Cerebellar cortex (tissue), 1 donor: ENCODE results near the gene LBH.

Experiments used
- DNase-seq: peaks from one replicate; pipeline ENCODE4 v3.0.0-alpha.2; 2015; ENCODE audit warnings: low spot score

Gene LBH

GRCh38 chr2:30235859-30236535 is 4.7 kb downstream of the LBH start:
- DNase-seq = no peak

DNA sequence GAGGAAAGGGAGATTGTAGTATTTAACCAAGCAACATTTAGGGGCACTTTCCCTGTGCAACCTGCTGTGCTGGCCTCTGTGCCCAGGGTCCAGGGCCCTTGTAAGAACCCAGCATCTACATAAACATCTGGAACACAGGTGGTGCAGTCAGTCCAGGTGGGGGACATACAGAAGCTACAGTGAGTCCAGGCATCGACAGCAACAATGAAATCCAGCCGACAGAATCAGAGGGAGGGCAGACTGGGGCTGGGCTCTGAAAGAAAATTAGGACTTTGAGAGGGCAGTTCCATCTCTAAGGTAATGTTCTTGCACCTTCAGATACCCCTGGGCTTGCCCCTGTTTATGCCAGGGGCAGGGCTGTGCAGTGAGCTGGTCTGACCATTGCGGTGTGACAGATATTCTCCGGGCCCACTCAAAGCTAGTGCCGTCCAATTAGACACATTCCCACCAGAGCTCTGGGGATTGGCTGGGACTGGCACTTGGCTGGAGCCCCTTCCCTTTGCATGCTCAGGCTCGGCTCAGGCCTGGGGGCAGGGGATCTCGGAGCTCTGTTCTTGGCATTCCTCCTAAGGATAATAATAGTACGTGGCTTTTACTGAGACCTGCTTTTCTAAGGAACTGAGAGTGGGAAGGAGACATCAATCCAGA is 5.4 kb downstream of the LBH start:
- DNase-seq = no peak

- no peak for DNase-seq
Measured at GRCh38 chr2:30237239-30237965, 6.1 kb downstream of the LBH start.

DNA sequence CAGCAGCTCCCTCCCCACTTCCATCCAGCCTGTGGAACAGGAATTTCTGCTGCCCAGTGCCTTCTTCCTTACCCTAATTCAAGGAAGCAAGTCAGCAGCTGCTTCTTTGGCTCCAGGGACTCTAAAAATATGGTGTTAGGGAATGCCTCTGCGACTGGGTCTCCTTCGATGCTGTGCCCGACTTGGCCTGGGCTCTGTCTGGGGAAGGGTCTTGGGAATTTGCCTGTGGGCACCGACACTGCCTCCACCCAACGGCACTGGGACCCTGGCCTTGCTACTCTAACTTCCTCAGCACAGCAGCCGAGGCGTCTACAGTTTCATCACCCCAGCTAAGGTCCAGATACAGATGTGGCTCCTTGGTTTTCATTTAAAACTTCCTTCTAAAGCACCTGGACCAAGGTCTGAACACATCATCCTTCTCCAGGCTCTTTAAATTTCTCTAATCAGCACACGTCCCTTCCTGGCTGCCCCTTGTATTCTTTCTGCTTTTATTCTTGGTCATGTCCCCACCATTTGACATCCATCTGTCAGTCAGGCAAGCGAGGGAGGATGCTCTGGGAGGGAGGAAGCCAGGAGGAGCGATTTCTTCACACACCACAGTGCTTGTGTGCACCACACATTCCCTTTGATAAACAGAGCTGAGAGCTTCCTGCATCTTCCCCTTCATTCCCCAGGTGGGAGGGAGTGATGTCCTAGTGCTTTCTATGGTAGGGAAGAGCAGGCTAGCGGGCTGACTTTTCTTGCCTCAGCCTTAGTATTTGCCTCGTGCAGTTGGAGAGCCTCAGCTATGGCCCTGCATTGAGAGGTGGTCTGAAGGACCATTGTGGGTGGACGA is 6.8 kb downstream of the LBH start:
- no peak for DNase-seq

- peak; percentile 25 for DNase-seq
Measured at GRCh38 chr2:30239308-30239985, 8.1 kb downstream of the LBH start.

- no peak for DNase-seq
Measured at GRCh38 chr2:30239986-30240752, 8.8 kb downstream of the LBH start.

DNA sequence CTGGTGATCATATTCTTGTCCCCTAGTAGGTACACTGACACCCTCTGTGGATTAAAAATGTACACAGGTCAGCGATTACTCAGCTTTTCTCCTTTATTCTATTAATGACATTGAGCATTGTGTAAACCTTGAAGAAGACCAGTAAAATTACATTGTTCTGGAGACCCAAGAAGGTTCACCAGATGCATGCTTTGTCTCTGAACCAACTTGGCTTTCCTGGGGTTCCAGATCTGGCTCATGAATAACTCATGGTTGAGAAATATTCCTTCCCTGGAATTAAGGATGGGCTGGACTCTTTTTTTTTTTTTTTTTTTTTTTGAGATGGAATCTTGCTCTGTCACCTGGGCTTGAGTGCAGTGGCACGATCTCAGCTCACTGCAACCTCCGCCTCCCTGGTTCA is 11.9 kb downstream of the LBH start:
- DNase-seq = no peak

- DNase-seq = no peak
Measured at GRCh38 chr2:30245364-30245763, 14.0 kb downstream of the LBH start.

GRCh38 chr2:30248791-30249190 is 17.5 kb downstream of the LBH start:
- DNase-seq = no peak

- DNase-seq = no peak
Measured at GRCh38 chr2:30249354-30249753, 18.0 kb downstream of the LBH start.

- no peak for DNase-seq
Measured at GRCh38 chr2:30250421-30250820, 19.1 kb downstream of the LBH start.

GRCh38 chr2:30252723-30253701 is 21.7 kb downstream of the LBH start:
- peak; percentile 45 for DNase-seq

- no peak for DNase-seq
Measured at GRCh38 chr2:30253873-30254684, 22.7 kb downstream of the LBH start.

- DNase-seq = no peak
Measured at GRCh38 chr2:30254685-30255001, 23.3 kb downstream of the LBH start.

- DNase-seq = no peak
Measured at GRCh38 chr2:30255026-30255425, 23.7 kb downstream of the LBH start.

DNA sequence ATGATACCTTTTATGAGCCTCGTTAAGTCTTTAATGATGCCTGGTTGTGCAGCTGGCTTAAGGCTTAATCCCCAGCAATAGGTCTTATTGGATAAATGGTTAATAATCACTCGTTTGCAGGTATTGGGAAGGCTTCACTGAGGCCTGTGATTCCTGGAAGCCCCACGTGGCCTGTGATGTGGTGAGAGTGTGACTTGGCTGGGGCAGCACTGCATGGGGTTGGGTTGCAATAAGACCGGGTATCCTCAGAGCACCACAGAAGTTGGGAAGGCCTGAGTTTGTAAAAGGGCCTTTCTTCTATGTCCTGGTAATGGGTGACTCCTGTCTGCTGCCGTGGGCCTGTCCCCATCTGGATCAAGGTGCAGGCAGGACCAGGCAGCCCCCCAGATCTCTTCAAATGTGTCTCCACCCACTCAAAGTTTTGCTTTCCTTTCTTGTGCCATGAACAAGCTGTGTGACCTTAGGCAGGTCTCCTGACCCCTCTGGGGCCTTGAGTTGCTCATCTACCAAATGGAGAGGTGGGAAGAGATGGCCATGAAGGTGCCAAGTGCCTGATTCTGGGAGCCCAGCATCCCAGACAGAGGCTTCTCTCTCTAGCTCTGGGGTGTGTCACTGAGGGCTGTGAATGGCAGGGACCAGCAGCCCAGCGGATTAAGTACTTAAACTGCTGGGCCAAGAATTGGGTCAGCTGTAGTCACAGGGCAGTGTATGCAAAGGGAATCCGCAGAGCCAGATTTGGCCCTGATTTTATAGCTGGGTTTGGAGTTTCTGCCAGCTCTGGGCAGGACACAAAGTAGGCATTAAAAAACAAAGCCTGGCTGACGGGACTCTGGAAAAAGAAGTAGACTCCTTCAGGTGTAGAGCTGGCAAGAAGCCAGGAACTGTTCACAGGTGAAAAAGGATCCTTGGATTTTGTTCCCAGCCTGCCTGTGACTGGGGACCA is 24.4 kb downstream of the LBH start:
- no peak for DNase-seq

DNA sequence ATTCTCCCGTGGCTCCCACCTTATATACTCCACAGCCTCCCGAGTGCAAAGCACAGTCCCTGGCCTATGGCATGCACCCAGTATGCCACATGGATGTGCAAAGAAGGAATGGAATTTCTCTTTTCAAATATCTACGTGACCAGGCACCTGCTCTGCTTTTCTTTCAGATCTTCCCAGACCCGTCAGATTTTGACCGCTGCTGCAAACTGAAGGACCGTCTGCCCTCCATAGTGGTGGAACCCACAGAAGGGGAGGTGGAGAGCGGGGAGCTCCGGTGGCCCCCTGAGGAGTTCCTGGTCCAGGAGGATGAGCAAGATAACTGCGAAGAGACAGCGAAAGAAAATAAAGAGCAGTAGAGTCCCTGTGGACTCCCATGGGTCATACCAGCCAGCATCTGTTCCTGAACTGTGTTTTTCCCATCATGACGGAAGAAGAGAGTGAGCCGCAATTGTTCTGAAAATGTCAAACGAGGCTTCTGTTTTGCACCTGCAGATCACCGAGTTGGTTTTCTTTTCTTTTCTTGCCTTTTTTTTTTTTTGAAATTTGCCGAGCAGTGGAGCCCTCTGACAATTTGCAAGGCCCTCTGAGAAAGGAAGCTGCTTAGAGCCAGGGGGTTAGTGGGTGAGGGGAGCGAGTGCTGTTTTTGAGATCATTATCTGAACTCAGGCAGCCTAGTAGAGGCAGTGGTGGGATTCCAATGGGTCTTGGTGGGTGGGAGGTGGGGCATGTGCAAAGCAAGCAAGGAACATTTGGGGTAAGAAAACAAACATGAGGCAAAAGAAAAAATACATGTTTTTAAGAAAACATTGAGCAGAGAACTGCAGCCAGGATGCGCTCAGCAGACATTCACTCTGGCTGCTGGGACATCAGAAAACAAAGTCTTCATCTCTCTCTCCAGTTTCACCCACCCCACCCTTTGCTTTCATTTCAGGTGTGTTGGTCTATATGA is 26.2 kb downstream of the LBH start:
- no peak for DNase-seq
